HG02623 (cell line): ENCODE data around the gene PCDHB9.
"Not testable (repeated sequence)": the region's sequence is repeated elsewhere in the genome, so short reads cannot be mapped to it uniquely, and the experiment has no call there.

ENCODE experiments used
- ATAC-seq: cut with Tn5 transposase; IDR thresholded peaks from one replicate; pipeline ENCODE4 v1.9.1; 2021; ENCODE audit warnings: moderate library complexity; ENCODE audit not compliant: unreplicated experiment

PCDHB9 gene

DNA sequence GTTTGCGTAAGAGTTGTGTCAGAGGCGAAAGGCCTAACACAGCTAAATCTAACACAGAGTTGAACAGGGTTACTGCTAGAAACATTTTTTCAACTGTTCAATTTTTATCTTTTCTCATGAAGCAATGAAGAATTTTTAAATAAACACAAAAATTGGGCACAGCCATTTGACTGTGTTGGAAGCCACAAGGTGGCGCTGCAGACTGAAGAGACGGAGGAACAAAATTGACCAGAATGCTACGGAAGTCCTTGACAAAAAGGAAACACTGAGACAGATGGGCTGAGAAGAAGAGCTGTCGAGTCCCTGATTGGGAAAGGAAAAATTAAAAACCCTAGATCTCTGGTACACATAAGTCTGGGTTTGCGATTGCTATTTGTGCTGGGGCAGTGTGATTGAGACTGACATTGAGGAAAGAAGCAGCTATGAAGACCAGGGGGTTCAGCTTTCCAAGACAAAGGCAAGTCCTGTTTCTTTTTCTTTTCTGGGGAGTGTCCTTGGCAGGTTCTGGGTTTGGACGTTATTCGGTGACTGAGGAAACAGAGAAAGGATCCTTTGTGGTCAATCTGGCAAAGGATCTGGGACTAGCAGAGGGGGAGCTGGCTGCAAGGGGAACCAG, at the start of gene PCDHB9:
Gene PCDHB9 (plus strand): TSS at position 265 of the 616 bp plus-strand sequence. CDS start 158 bp downstream, at position 423.
- no peak for ATAC-seq

DNA sequence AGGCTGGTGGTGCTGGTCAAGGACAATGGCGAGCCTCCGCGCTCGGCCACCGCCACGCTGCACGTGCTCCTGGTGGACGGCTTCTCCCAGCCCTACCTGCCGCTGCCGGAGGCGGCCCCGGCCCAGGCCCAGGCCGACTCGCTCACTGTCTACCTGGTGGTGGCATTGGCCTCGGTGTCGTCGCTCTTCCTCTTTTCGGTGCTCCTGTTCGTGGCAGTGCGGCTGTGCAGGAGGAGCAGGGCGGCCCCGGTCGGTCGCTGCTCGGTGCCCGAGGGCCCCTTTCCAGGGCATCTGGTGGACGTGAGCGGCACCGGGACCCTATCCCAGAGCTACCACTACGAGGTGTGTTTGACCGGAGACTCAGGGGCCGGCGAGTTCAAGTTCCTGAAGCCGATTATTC, 49.6 kb upstream of the PCDHB9 start:
- not testable (repeated sequence) for ATAC-seq

DNA sequence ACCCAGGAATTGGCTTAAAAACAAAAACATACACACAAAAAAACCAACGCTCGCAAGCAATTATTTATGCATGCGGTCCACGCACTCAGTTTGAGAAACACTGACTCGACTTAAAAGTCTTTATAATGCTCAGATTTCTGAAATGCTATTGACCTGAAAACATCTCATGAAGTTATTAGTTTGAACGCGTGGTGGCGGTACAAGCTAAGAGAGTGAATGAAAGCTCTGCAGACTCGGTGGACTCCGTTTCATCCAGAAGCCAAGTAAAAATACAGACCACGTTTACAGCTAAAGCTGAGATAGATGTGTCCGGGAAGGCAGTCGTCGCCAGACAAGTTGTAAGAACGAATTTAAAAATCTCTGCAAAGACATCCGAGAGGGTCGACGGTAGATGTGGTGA, 37.1 kb upstream of the PCDHB9 start, which contains the start of gene PCDHB6:
Gene PCDHB6 (plus strand): TSS at position 246 of the 400 bp plus-strand sequence. CDS start 201 bp downstream, outside the sequence.
- no peak for ATAC-seq

DNA sequence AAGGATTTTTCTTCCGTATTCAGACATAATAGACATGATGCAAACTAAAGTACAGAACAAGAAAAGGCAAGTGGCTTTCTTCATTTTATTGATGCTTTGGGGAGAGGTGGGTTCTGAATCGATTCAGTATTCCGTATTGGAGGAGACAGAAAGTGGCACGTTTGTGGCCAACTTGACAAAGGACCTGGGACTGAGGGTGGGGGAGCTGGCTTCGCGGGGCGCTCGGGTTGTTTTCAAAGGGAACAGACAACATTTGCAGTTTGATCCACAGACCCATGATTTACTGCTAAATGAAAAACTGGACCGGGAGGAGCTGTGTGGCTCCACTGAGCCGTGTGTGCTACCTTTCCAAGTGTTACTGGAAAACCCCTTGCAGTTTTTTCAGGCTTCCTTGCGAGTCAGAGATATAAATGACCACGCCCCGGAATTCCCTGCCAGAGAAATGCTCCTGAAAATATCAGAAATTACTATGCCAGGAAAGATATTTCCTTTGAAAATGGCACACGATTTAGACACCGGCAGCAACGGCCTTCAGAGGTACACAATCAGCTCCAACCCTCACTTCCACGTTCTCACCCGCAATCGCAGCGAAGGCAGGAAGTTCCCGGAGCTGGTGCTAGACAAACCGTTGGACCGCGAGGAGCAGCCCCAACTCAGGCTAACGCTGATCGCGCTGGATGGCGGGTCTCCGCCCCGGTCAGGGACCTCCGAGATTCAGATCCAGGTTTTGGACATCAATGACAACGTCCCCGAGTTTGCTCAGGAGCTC, 36.6 kb upstream of the PCDHB9 start:
- ATAC-seq = no peak

DNA sequence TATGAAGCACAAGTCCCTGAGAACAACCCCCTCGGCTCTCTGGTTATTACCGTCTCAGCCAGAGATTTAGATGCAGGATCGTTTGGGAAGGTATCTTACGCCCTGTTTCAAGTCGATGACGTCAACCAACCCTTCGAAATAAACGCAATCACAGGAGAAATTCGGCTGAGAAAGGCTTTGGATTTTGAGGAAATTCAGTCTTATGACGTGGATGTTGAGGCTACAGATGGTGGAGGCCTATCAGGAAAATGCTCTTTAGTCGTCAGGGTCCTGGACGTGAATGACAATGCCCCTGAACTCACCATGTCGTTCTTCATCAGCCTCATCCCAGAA, 36.0 kb upstream of the PCDHB9 start:
- ATAC-seq = no peak

DNA sequence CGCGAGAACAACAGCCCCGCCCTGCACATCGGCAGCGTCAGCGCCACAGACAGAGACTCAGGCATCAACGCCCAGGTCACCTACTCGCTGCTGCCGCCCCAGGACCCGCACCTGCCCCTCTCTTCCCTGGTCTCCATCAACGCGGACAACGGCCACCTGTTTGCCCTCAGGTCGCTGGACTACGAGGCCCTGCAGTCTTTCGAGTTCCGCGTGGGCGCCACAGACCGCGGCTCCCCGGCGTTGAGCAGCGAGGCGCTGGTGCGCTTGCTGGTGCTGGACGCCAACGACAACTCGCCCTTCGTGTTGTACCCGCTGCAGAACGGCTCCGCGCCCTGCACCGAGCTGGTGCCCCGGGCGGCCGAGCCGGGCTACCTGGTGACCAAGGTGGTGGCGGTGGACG, 35.3 kb upstream of the PCDHB9 start:
- ATAC-seq = not testable (repeated sequence)

DNA sequence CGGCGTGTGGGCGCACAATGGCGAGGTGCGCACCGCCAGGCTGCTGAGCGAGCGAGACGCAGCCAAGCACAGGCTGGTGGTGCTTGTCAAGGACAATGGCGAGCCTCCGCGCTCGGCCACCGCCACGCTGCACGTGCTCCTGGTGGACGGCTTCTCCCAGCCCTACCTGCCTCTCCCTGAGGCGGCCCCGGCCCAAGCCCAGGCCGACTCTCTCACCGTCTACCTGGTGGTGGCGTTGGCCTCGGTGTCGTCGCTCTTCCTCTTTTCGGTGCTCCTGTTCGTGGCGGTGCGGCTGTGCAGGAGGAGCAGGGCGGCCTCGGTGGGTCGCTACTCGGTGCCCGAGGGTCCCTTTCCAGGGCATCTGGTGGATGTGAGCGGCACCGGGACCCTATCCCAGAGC, 34.9 kb upstream of the PCDHB9 start:
- not testable (repeated sequence) for ATAC-seq

DNA sequence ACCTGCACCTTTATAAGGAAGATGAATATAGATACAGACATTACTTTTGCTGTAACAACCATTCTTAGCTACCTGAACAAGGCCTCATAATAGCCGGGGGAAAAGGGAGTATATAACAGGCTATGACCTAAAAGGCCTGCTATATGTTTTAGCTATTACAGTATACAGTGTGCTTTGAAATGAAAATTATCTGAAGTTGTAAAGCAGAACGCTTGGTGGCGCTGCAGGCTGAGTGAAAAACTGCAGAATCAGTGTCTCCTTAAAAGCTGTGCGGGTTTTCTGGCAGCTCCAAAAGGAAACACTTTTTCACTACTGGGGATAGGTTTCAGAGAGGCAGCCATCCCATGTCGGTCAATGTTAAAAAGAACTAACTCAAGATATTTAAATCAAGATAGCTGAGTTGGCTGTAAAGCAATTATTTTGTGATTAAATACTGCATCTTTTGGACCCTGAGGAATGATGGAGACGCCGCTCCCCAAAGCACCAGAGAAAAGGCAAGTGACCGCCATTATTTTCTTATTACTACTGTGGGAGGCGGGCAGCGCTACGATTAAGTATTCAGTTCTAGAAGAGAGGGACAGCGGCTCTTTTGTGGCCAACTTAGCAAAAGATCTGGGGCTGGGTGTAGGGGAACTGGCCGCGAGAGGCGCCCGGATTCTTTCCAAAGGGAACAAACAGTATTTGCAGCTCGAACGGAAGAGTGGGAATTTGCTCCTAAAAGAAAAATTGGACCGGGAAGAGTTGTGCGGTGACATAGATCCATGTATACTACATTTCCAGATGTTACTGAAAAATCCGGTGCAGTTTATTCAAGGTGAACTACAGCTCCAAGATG, 31.2 kb upstream of the PCDHB9 start:
- no peak for ATAC-seq

DNA sequence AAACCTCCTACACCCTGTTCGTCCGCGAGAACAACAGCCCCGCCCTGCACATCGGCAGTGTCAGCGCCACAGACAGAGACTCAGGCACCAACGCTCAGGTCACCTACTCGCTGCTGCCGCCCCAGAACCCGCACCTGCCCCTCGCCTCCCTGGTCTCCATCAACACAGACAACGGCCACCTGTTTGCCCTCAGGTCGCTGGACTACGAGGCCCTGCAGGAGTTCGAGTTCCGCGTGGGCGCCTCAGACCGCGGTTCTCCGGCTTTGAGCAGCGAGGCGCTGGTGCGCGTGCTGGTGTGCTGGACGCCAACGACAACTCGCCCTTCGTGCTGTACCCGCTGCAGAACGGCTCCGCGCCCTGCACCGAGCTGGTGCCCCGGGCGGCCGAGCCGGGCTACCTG, 29.6 kb upstream of the PCDHB9 start:
- ATAC-seq = not testable (repeated sequence)

DNA sequence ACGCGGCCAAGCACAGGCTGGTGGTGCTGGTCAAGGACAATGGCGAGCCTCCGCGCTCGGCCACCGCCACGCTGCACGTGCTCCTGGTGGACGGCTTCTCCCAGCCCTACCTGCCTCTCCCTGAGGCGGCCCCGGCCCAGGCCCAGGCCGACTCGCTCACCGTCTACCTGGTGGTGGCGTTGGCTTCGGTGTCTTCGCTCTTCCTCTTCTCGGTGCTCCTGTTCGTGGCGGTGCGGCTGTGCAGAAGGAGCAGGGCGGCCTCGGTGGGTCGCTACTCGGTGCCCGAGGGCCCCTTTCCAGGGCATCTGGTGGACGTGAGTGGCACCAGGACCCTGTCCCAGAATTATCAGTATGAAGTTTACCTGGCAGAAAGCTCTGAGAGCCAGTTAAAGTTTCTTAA, 29.1 kb upstream of the PCDHB9 start:
- ATAC-seq = not testable (repeated sequence)

DNA sequence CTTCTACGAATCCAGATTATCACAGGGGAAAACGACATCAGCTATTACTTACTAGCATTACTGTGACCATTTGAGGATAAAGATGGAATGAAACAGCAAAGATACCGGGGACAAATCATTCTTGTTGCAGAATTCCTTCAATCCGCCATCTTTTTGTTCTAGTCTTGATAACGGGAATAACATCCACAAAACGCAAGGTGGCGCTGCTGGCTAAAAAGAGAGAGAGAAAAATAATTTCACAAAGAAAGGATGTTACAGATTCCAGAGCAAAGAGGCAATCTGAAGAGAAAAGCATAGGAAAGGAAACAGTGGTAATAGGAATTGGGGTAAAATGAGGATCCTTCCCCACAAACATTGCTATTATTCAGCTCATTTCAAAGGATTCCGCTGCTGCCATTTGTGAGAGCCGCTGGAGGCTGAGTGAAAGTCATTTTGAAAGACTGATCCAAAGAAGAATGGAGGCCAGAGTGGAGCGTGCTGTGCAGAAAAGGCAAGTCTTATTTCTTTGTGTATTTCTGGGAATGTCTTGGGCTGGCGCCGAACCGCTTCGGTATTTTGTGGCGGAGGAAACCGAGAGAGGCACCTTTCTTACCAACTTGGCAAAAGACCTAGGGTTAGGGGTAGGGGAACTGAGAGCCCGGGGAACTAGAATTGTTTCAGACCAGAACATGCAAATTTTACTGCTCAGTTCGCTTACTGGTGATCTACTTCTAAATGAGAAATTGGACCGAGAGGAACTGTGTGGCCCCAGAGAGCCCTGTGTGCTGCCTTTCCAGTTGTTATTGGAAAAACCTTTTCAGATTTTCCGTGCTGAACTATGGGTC, 14.4 kb upstream of the PCDHB9 start, which contains the start of gene PCDHB7:
Gene PCDHB7 (plus strand): TSS at position 264 of the 824 bp plus-strand sequence. CDS start 192 bp downstream, at position 456.
- no peak for ATAC-seq

DNA sequence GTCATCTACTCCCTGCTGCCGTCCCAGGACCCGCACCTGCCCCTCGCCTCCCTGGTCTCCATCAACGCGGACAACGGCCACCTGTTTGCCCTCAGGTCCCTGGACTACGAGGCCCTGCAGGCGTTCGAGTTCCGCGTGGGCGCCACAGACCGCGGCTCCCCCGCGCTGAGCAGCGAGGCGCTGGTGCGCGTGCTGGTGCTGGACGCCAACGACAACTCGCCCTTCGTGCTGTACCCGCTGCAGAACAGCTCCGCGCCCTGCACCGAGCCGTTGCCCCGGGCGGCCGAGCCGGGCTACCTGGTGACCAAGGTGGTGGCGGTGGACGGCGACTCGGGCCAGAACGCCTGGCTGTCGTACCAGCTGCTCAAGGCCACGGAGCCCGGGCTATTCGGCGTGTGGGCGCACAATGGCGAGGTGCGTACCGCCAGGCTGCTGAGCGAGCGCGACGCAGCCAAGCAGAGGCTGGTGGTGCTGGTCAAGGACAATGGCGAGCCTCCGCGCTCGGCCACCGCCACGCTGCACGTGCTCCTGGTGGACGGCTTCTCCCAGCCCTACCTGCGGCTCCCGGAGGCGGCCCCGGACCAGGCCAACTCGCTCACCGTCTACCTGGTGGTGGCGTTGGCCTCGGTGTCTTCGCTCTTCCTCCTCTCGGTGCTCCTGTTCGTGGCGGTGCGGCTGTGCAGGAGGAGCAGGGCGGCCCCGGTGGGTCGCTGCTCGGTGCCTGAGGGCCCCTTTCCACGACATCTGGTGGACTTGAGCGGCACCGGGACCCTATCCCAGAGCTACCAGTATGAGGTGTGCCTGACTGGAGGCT, 12.5 kb upstream of the PCDHB9 start:
- not testable (repeated sequence) for ATAC-seq

DNA sequence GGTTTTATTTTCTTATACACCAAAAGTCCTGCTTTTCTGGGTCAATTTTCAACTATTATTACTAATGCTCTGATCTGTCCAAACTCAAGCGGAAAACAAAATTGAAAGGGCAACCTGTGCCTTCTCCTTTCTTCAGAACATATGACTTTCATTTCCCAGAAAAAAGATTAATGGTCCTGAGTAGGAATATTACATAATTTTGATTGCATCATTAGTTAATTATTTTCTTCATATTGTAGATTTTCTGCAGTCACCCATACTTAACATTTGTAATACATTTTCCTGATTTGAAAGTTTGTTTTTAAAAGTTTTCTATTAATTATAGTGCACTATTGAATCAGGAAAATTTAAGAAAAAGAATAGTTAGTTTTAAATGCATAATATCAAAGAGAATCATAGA, 11.0 kb upstream of the PCDHB9 start:
- no peak for ATAC-seq

DNA sequence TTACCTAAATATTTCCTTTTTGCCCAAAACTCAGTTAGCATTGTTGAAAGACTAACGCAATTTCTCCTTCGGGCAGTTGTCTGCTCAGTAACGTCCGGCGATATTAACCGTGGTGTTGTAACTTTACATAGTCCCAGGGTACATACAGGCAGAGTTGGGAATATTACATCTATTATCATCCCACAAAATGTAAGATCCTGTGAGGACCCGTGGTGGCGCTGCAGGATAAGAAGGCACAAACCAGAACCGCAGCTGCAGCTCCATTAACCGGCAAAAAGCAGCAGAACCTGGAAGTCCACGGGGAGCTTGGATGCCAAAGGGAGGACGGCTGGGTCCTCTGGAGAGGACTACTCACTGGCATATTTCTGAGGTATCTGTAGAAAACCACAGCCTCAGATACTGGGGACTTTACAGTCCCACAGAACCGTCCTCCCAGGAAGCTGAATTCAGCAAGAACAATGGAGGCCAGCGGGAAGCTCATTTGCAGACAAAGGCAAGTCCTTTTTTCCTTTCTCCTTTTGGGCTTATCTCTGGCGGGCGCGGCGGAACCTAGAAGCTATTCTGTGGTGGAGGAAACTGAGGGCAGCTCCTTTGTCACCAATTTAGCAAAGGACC, 9.3 kb upstream of the PCDHB9 start, which contains the start of gene PCDHB8:
Gene PCDHB8 (plus strand): TSS at position 214 of the 615 bp plus-strand sequence. CDS start 245 bp downstream, at position 459.
- not testable (repeated sequence) for ATAC-seq

DNA sequence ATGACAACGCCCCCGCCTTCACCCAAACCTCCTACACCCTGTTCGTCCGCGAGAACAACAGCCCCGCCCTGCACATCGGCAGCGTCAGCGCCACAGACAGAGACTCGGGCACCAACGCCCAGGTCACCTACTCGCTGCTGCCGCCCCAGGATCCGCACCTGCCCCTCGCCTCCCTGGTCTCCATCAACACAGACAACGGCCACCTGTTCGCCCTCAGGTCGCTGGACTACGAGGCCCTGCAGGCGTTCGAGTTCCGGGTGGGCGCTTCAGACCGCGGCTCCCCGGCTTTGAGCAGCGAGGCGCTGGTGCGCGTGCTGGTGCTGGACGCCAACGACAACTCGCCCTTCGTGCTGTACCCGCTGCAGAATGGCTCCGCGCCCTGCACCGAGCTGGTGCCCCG, 7.6 kb upstream of the PCDHB9 start:
- ATAC-seq = not testable (repeated sequence)

DNA sequence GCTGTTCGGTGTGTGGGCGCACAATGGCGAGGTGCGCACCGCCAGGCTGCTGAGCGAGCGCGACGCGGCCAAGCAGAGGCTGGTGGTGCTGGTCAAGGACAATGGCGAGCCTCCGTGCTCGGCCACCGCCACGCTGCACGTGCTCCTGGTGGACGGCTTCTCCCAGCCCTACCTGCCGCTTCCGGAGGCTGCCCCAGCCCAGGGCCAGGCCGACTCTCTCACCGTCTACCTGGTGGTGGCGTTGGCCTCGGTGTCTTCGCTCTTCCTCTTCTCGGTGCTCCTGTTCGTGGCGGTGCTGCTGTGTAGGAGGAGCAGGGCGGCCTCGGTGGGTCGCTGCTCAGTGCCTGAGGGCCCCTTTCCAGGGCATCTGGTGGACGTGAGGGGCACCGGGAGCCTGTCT, 7.1 kb upstream of the PCDHB9 start:
- not testable (repeated sequence) for ATAC-seq

DNA sequence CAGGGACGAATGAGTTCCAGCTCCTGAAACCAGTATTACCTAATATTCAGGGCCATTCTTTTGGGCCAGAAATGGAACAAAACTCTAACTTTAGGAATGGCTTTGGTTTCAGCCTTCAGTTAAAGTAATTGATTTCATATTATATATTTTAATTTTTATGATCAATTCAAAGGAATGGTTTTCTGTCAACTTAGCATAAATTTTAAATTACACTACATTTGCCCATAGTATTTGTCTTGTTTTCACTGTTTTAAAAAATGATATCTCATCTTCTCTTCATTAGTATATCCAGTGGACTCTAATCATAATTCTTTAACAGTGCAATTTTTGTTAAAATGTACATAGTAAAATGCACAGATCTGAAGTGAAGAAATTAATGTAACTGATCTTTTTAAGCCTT, 6.6 kb upstream of the PCDHB9 start:
- ATAC-seq = no peak

DNA sequence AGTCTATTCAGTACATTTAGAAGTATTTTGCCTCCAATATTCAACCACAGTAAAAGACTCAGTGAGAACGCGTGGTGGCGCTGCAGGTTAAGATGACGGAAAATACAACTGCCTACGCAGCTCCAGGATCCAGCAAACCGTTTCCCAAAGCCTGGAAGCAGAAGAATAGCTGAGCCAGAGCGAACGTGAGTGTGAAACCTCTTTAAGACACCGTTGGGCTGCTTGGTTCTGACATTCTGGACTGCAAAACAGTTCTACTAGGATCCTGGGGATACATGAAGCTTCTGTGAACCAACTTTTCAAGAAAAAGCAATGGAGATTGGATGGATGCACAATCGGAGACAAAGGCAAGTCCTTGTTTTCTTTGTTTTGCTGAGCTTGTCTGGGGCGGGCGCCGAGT, 4.7 kb upstream of the PCDHB9 start, which contains the start of gene PCDHB16:
Gene PCDHB16 (plus strand): TSS at position 140 of the 400 bp plus-strand sequence. CDS start 173 bp downstream, at position 313.
- ATAC-seq = no peak
